Adrenal gland (tissue), 5 donors: ENCODE data around the gene PIEZO2.

ENCODE experiments used
- CTCF ChIP-seq, 6 experiments: fragments of 450-650 bp in 4 of 6; fragments of 200-600 bp in 2 of 6; sonication (generic) in 1 of 6; IDR thresholded peaks; 1 replicate in 5 of 6; 2 replicates in 1 of 6; pipeline versions ENCODE4 v1.5.1 to v1.8.0; 2016 to 2021; ENCODE audit warnings: antibody characterized with exemption in 6 of 6, mild to moderate bottlenecking in 2 of 6, moderate library complexity in 1 of 6
- POLR2A ChIP-seq, 2 donors: fragments of 450-650 bp; IDR thresholded peaks; one replicate each; pipeline ENCODE4 v1.6.1; 2017; ENCODE audit warnings: antibody characterized with exemption in 2 of 2, mild to moderate bottlenecking in 2 of 2, moderate library complexity in 1 of 2
- donor health status: DM: no; HTN: no; CAD: no.

- TF ChIP-seq POLR2A (IDR thresholded peaks at IDR 0.05) (no peak), CTCF (IDR thresholded peaks at IDR 0.05) (no peak)
Observed at GRCh38 chr18:11033503-11033902, 115.9 kb downstream of the PIEZO2 start.
